ENCODE data around the gene MMAB. TPM values are rescaled to one million over a fixed set of nuclear protein-coding genes. Genes with fewer than 3 reads are reported as not detected.

The MMAB gene
- total RNA-seq, 1 experiment from 2014 or later, result 34.9 TPM

DNA sequence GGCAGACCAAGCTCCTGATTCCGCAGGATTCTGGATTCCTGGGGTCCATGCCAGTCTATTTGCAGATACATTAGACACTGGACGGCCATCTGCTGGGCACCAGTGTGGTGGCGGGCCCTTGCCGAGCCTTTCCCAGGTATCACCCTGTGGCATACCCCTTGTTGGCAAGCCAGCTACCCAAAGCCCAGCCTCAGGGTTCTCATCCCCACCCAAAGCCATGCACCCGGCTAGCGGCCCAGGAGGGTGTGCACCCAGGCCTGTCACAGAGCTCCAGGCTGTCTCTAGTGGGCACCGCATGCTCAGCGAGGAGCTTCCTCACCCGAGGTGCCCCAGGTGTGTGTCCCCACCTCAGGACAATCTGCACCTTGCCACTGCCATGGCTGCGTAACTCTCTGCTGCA lies 13.7 kb downstream of the MMAB start (continued):
- TF ChIP-seq REST (IDR thresholded peaks at IDR 0.05; ENCODE audit: low read depth) (no peak), ELF1 (IDR thresholded peaks at IDR 0.05; ENCODE audit: borderline replicate concordance, low read depth) (no peak), SRF (IDR thresholded peaks at IDR 0.05; ENCODE audit: low read depth) (no peak), SIN3A (IDR thresholded peaks at IDR 0.05; ENCODE audit: low read depth) (no peak), JUND (IDR thresholded peaks at IDR 0.05) (no peak), YY1 (IDR thresholded peaks at IDR 0.05; ENCODE audit: extremely low read depth, insufficient replicate concordance, low read depth, low read length) (no peak), EZH2 (IDR thresholded peaks at IDR 0.05) (no peak)
- TF ChIP-seq, protein P1, sequence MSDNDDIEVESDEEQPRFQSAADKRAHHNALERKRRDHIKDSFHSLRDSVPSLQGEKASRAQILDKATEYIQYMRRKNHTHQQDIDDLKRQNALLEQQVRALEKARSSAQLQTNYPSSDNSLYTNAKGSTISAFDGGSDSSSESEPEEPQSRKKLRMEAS (IDR thresholded peaks at IDR 0.05), result no peak

DNA sequence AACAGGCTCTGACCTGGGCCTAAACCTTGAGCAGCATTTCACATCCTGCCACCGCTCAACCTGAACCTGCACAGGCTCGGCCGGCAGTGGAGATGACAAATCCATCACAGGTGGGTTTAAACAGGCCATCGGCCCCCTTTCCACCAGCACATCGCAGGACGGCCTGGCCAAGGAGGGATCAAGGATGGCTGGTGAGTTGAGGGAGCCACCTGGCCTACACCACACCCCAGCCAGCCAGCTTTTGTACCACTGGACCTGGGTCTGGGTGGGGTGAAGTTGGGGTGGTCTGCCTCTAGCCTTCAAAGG lies 14.2 kb downstream of the MMAB start:
- Histone ChIP-seq H4K20me1 (ENCODE audit: insufficient read depth) (no peaks in the 10 kb centered on the region), H3K9ac (ENCODE audit: low read length) (no peak overlapping the region), H3K79me2 (ENCODE audit: insufficient read depth, low read length) (no peaks in the 10 kb centered on the region), H3K4me1 (ENCODE audit: control insufficient read depth in 1 of 2, insufficient read depth in 2 of 2, low read length in 2 of 2) (no peaks in the 10 kb centered on the region), H3K9me2 (ENCODE audit: insufficient read depth) (no peaks in the 10 kb centered on the region), H2AFZ (ENCODE audit: low read depth, low read length, poor library complexity, severe bottlenecking) (no peak overlapping the region), H3K27me3 (ENCODE audit: insufficient read depth, low read length) (0 out of 2 replicates have a peak, but pooled peaks cover 3% of the 10 kb centered on the region), H3K27ac (ENCODE audit: low read depth, low read length) (no peak overlapping the region), H3K36me3 (ENCODE audit: control insufficient read depth in 1 of 2, insufficient read depth in 2 of 2, low read length in 2 of 2) (no peaks in the 10 kb centered on the region), H3K9me3 (ENCODE audit: control insufficient read depth in 1 of 2, insufficient read depth in 1 of 2, low read depth in 1 of 2, low read length in 2 of 2) (no peaks in the 10 kb centered on the region), H3K4me3 (replicated peaks in 1 of 2; ENCODE audit: low read depth in 1 of 2, low read length in 2 of 2) (no peak overlapping the region), H3K4me2 (ENCODE audit: low read length) (no peak overlapping the region)
- no peak for ATAC-seq
- ChIA-PET CTCF (no interaction called here), RAD21 (ENCODE audit: low non-redundant PET in 1 of 2, low total read pairs in 2 of 2, uncharacterized antibody in 2 of 2, unreplicated experiment in 2 of 2) (no interaction called here), POLR2A (no interaction called here)
- intact Hi-C loops (cut with micrococcal nuclease), result no loop called here
- DNase-seq (ENCODE audit: low read depth, low spot score), result no peak
- no TSS peak for BruUV-seq (replicated peaks)
- TF ChIP-seq CEBPB (IDR thresholded peaks at IDR 0.05; ENCODE audit: low read depth) (no peak), ELF1 (IDR thresholded peaks at IDR 0.05; ENCODE audit: borderline replicate concordance, low read depth) (no peak), RAD21 (IDR thresholded peaks at IDR 0.05; ENCODE audit: low read depth) (no peak), ZFX (IDR thresholded peaks at IDR 0.05) (no peak), EZH2 (IDR thresholded peaks at IDR 0.05) (no peak), EZH2phosphoT487 (IDR thresholded peaks at IDR 0.05; ENCODE audit: borderline replicate concordance) (no peak), SP1 (IDR thresholded peaks at IDR 0.05; ENCODE audit: low read depth) (no peak), ZBTB33 (IDR thresholded peaks at IDR 0.05; ENCODE audit: extremely low read depth, insufficient replicate concordance, low read length) (no peak), SIN3A (IDR thresholded peaks at IDR 0.05; ENCODE audit: low read depth) (no peak), YY1 (IDR thresholded peaks at IDR 0.05; ENCODE audit: extremely low read depth, insufficient replicate concordance, low read depth, low read length) (no peak), EGR1 (IDR thresholded peaks at IDR 0.05; ENCODE audit: low read depth) (no peak), POLR2AphosphoS5 (IDR thresholded peaks at IDR 0.05; ENCODE audit: low read depth, low read length) (no peak), ZNF274 (IDR thresholded peaks at IDR 0.05; ENCODE audit: low read depth, low read length) (no peak)
- TF ChIP-seq, protein P1 (IDR thresholded peaks at IDR 0.05), result no peak
